Progenitor cell of endocrine pancreas (in vitro differentiated cells): ENCODE measurements around the gene TCF12. TPM values are rescaled to one million over a fixed set of nuclear protein-coding genes. Genes with fewer than 3 reads are reported as not detected.

Source experiments
- DNase-seq: peaks from one replicate; pipeline ENCODE4 v3.0.0; 2021; ENCODE audit warnings: low spot score; ENCODE audit not compliant: unreplicated experiment
- H3K27ac Mint-ChIP-seq: 2 replicates; pipeline ENCODE4 v1.8.0; 2021; ENCODE audit warnings: mild to moderate bottlenecking, moderate library complexity, mixed read lengths
- H3K27me3 Mint-ChIP-seq: 2 replicates; pipeline ENCODE4 v1.8.0; 2021; ENCODE audit warnings: mixed read lengths
- H3K36me3 Mint-ChIP-seq: 2 replicates; pipeline ENCODE4 v1.8.0; 2022; ENCODE audit warnings: mixed read lengths; ENCODE audit not compliant: insufficient read depth
- H3K4me1 Mint-ChIP-seq: 2 replicates; pipeline ENCODE4 v1.8.0; 2021; ENCODE audit warnings: low read depth, mixed read lengths
- H3K4me3 Mint-ChIP-seq: 2 replicates; pipeline ENCODE4 v1.8.0; 2021; ENCODE audit warnings: low read depth, mild to moderate bottlenecking, moderate library complexity, mixed read lengths
- H3K9me3 Mint-ChIP-seq: 2 replicates; pipeline ENCODE4 v1.8.0; 2021; ENCODE audit warnings: low read depth, mixed read lengths
- total RNA-seq: library from RNA; stranded (reverse); gene quantifications from 2 replicates; pipeline ENCODE4 v1.2.1, GENCODE V29; 2021
- TF ChIP-seq, protein P1 (sequence below): fragments of 200-600 bp; sonication (generic); IDR thresholded peaks from one replicate; pipeline ENCODE4 v1.5.0; 2021; ENCODE audit warnings: antibody characterized with exemption, mild to moderate bottlenecking; ENCODE audit not compliant: unreplicated experiment

Gene TCF12
- total RNA-seq, 1 donor from 2014 or later = 164 TPM

DNA sequence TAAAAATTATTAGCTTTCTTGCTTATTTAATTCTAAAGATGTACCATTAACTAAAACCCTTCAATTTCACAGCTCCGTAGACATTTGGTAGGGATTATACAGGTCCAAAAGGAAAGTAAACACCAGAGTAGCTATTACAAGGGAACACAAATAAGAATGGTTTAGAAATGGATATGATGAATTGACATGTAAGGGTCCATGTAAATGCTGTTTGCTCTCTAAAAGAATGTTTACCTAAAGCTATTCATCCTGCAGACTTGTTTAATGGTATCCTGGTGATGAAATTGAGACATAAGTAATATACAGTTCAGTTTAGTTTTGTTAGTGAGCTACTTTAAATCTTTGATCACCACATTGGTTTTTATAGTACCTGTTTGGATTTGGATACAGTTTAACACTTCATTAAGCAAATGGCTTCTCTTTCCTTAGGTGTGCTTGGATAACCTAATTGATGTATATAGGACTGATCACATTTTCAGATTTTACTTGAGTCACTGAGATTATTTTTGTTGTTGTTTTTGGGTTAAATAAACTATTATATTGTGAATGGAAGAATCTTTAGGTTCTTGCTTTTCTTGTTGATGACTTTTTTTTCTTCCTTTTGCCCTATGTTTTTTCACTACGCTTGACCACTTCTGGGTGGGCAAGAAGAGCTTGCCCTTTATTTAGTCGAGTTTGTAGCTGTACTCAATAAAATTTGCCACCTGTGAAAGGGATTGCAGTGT, 115.4 kb downstream of the TCF12 start:
- Mint-ChIP-seq H3K27me3 (no peaks in the 10 kb centered on the region), H3K4me1 (peaks cover 46% of the 10 kb centered on the region), H3K9me3 (peaks cover 6% of the 10 kb centered on the region), H3K4me3 (no peak overlapping the region), H3K27ac (no peak overlapping the region), H3K36me3 (peaks cover 5% of the 10 kb centered on the region)
- TF ChIP-seq, protein P1, sequence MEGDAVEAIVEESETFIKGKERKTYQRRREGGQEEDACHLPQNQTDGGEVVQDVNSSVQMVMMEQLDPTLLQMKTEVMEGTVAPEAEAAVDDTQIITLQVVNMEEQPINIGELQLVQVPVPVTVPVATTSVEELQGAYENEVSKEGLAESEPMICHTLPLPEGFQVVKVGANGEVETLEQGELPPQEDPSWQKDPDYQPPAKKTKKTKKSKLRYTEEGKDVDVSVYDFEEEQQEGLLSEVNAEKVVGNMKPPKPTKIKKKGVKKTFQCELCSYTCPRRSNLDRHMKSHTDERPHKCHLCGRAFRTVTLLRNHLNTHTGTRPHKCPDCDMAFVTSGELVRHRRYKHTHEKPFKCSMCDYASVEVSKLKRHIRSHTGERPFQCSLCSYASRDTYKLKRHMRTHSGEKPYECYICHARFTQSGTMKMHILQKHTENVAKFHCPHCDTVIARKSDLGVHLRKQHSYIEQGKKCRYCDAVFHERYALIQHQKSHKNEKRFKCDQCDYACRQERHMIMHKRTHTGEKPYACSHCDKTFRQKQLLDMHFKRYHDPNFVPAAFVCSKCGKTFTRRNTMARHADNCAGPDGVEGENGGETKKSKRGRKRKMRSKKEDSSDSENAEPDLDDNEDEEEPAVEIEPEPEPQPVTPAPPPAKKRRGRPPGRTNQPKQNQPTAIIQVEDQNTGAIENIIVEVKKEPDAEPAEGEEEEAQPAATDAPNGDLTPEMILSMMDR = no peak
- DNase-seq = no peak

DNA sequence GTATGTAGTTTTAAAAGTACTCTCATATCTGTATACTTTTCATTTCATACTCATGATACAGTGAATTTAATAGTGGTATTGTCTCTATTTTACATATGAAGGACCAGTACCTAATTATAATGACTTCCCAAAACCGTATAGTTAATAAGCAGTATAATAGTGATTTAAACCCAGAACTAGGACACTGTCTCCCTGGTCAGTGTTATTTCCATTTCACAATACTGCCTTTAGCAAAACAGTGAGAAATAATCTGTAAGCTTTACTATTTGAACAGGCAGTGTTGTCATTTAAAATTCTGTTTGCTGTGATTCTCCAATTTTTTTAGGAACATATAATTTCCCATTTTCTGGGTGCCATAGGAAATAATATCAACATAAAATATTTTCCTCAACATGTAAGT, 116.2 kb downstream of the TCF12 start:
- no peak overlapping the region for H3K27ac Mint-ChIP-seq
- no peak for DNase-seq
- TF ChIP-seq, protein P1 = no peak
- H3K27me3 Mint-ChIP-seq = no peaks in the 10 kb centered on the region
- H3K36me3 Mint-ChIP-seq = peaks cover 5% of the 10 kb centered on the region
- peaks cover 50% of the 10 kb centered on the region for H3K4me1 Mint-ChIP-seq
- H3K9me3 Mint-ChIP-seq = peaks cover 5% of the 10 kb centered on the region
- no peak overlapping the region for H3K4me3 Mint-ChIP-seq

DNA sequence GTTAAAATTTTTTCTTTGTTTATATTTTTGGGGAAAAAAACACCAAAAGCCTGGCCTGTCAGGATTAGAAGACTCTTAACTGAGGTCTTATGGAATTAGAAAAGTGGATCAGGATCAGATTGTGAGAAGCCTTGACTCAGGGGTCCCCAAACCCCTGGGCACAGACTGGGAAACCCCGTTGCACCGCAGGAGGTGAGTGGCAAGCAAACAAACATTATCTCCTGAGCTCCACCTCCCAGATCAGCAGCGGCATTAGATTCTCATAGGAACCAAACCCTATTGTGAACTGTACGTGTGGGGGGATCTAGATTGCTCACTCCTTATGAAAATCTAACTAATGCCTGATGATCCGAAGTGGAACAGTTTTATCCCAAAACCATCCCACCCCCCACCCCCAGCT, 117.2 kb downstream of the TCF12 start:
- H3K27me3 Mint-ChIP-seq = no peaks in the 10 kb centered on the region
- no peak overlapping the region for H3K27ac Mint-ChIP-seq
- peaks cover 50% of the 10 kb centered on the region for H3K4me1 Mint-ChIP-seq
- no peaks in the 10 kb centered on the region for H3K9me3 Mint-ChIP-seq
- H3K4me3 Mint-ChIP-seq = no peak overlapping the region
- DNase-seq = no peak
- H3K36me3 Mint-ChIP-seq = peaks cover 5% of the 10 kb centered on the region
- TF ChIP-seq, protein P1 = no peak

DNA sequence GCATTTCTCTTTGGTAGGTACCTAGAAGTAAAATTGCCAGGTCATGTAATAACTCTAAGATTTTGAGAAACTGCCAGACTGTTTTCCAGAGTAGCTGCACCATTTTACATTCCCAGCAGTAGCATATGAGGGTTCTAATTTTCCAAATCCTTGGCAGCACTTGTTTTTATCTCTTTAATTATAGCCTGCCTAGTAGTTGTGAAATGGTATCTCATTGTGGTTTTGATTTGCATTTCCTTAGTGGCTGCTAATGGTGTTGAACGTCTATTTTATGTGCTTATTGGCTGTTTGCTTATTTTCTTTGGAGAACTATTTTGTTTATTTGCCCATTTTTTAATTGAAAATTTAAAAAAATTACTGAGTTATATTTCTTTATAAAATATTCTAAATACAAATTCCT, 117.9 kb downstream of the TCF12 start:
- peaks cover 5% of the 10 kb centered on the region for H3K36me3 Mint-ChIP-seq
- H3K27me3 Mint-ChIP-seq = no peaks in the 10 kb centered on the region
- no peak overlapping the region for H3K4me3 Mint-ChIP-seq
- H3K27ac Mint-ChIP-seq = no peak overlapping the region
- no peaks in the 10 kb centered on the region for H3K9me3 Mint-ChIP-seq
- no peak for DNase-seq
- peaks cover 47% of the 10 kb centered on the region for H3K4me1 Mint-ChIP-seq
- TF ChIP-seq, protein P1 = no peak

DNA sequence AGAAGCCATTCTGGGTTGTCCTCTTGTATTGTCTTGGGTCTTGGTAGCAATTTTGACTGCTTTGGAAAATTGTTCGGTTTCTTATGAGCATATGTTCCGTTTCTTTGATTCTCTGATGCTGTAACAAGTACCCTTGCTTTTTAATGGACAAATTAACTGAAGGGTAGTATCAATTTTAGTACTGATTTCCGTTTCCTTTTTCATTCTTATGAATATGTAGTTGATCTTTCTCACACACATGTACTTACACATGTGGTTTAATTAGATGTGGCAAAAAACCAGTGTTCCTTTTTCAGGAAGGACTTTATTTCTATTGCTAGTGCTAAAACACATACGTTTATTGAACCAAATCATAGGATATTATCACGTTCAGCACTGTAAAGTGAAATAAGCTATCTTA, 119.1 kb downstream of the TCF12 start:
- Mint-ChIP-seq H3K4me1 (peaks cover 41% of the 10 kb centered on the region), H3K27me3 (no peaks in the 10 kb centered on the region), H3K27ac (no peak overlapping the region), H3K36me3 (peaks cover 5% of the 10 kb centered on the region), H3K9me3 (no peaks in the 10 kb centered on the region), H3K4me3 (no peak overlapping the region)
- TF ChIP-seq, protein P1 = no peak
- no peak for DNase-seq
